HepG2 (cell line): ENCODE results near the gene SEMA3E. TPM values are rescaled to one million over a fixed set of nuclear protein-coding genes. Genes with fewer than 3 reads are reported as not detected.

Experiments used
- ATAC-seq: fragments of 200-7000 bp; cut with Tn5 transposase; 3 replicates; pipeline ENCODE4 v1.9.1; 2020; ENCODE audit warnings: mild to moderate bottlenecking, moderate library complexity
- BruUV-seq: library from RNA; stranded (reverse); fragments of 400-500 nt; replicated peaks from 2 replicates; lab custom pipeline; 2021; lab: Mats Ljungman, UMichigan
- CTCF ChIA-PET: fragments of 300-600 bp; formaldehyde crosslinking; extraction: SDS; loops from one replicate; lab custom pipeline; 2021; ENCODE audit warnings: low total read pairs, inconsistent platforms, low intra/inter-chr PET ratio; lab: Yijun Ruan, JAX
- POLR2A ChIA-PET: fragments of 350-600 bp; sonication (Branson Sonifier 250); formaldehyde crosslinking; loops from one replicate; lab custom pipeline; 2020; ENCODE audit warnings: antibody characterized with exemption, inconsistent platforms; lab: Yijun Ruan, JAX
- DNase-seq: peaks from one replicate; pipeline ENCODE4 v3.0.0-alpha.2; 2015; ENCODE audit warnings: low spot score
- FAIRE-seq: peaks from 3 replicates; lab custom pipeline; 2011; peaks lifted over from hg19 to GRCh38; lab: Jason Lieb, UNC
- H2AFZ ChIP-seq: one replicate; pipeline ENCODE4 v1.6.1; 2011; ENCODE audit warnings: low read length, inconsistent platforms
- H3K27ac ChIP-seq: fragments of 300-600 bp; 3 replicates; pipeline ENCODE4 v1.8.0; 2011; ENCODE audit warnings: mixed run types, mild to moderate bottlenecking, mixed read lengths, low read length, inconsistent platforms; ENCODE audit not compliant: insufficient read depth; ENCODE audit errors: extremely low read length
- H3K27me3 ChIP-seq, 2 experiments: fragments of 200-600 bp in 1 of 2; 2 replicates in 1 of 2; 3 replicates in 1 of 2; pipeline versions ENCODE4 v1.6.0 to v1.8.0; 2011; ENCODE audit warnings: low read length in 2 of 2, mild to moderate bottlenecking in 2 of 2, moderate library complexity in 2 of 2, inconsistent platforms in 1 of 2; ENCODE audit not compliant: insufficient read depth in 2 of 2, control insufficient read depth in 1 of 2
- H3K36me3 ChIP-seq, 2 experiments: fragments of 200-600 bp in 1 of 2; replicated peaks in 1 of 2; 2 replicates in 1 of 2; 3 replicates in 1 of 2; pipeline versions ENCODE4 v1.5.1 to v1.8.0; 2011; ENCODE audit warnings: low read length in 2 of 2, inconsistent platforms in 1 of 2; ENCODE audit not compliant: insufficient read depth in 2 of 2, control insufficient read depth in 1 of 2
- H3K4me1 ChIP-seq: 2 replicates; pipeline ENCODE4 v1.5.1; 2012; ENCODE audit warnings: low read length, inconsistent platforms; ENCODE audit not compliant: insufficient read depth
- H3K4me2 ChIP-seq: 2 replicates; pipeline ENCODE4 v1.6.0; 2011; ENCODE audit warnings: low read depth, low read length, inconsistent platforms
- H3K4me3 ChIP-seq, 3 experiments: fragments of 200-600 bp in 1 of 3; sonication (generic), shearing (Covaris generic) in 1 of 3; replicated peaks in 1 of 3; 2 replicates each; pipeline ENCODE4 v1.5.1; 2011 to 2016; ENCODE audit warnings: low read length in 3 of 3, inconsistent platforms in 2 of 3, low read depth in 2 of 3, mild to moderate bottlenecking in 2 of 3, control low read depth in 1 of 3, mixed read lengths in 1 of 3; ENCODE audit not compliant: insufficient read depth in 1 of 3
- H3K79me2 ChIP-seq: one replicate; pipeline ENCODE4 v1.6.1; 2011; ENCODE audit warnings: low read length, inconsistent platforms; ENCODE audit not compliant: insufficient read depth
- H3K9ac ChIP-seq: 2 replicates; pipeline ENCODE4 v1.6.0; 2011; ENCODE audit warnings: mild to moderate bottlenecking, low read depth, low read length, inconsistent platforms; ENCODE audit not compliant: insufficient read depth
- H3K9me3 ChIP-seq: 2 replicates; pipeline ENCODE4 v1.5.1; 2012; ENCODE audit warnings: mild to moderate bottlenecking, low read length
- H4K20me1 ChIP-seq: 2 replicates; pipeline ENCODE4 v1.6.0; 2011; ENCODE audit warnings: inconsistent platforms, mild to moderate bottlenecking, low read length, moderate library complexity; ENCODE audit not compliant: insufficient read depth
- ATF7 ChIP-seq, 2 experiments: fragments of 450-650 bp in 1 of 2; sonication (generic) in 1 of 2; formaldehyde crosslinking in 1 of 2; IDR thresholded peaks; 2 replicates each; pipeline versions ENCODE4 v1.4.0 to v1.6.1; 2016 to 2020; ENCODE audit warnings: antibody characterized with exemption in 1 of 2, mild to moderate bottlenecking in 1 of 2, missing genetic modification reagents in 1 of 2
- CC2D1A ChIP-seq: sonication (generic); formaldehyde crosslinking; IDR thresholded peaks from 2 replicates; pipeline ENCODE4 v1.8.1; 2023; ENCODE audit warnings: mild to moderate bottlenecking, missing genetic modification reagents
- FOXA3 ChIP-seq: IDR thresholded peaks from 2 replicates; pipeline ENCODE4 v1.6.1; 2016; ENCODE audit warnings: missing genetic modification reagents, missing compliant biosample characterization
- PRMT3 ChIP-seq: sonication (generic); formaldehyde crosslinking; IDR thresholded peaks from 2 replicates; pipeline ENCODE4 v1.8.1; 2022; ENCODE audit warnings: low read depth, mild to moderate bottlenecking, moderate library complexity, missing genetic modification reagents, borderline replicate concordance
- RFXAP ChIP-seq: sonication (generic); formaldehyde crosslinking; IDR thresholded peaks from 2 replicates; pipeline ENCODE4 v1.4.0; 2020; ENCODE audit warnings: missing genetic modification reagents, borderline replicate concordance
- TBX3 ChIP-seq: fragments of 450-650 bp; IDR thresholded peaks from 2 replicates; pipeline ENCODE4 v1.6.1; 2017; ENCODE audit warnings: antibody characterized with exemption, mild to moderate bottlenecking, inconsistent platforms, borderline replicate concordance
- ZFP41 ChIP-seq: sonication (generic); formaldehyde crosslinking; IDR thresholded peaks from 2 replicates; pipeline ENCODE4 v1.4.0; 2020; ENCODE audit warnings: mild to moderate bottlenecking, missing genetic modification reagents, borderline replicate concordance
- ZNF234 ChIP-seq: sonication (generic); formaldehyde crosslinking; conservative IDR thresholded peaks from 2 replicates; pipeline ENCODE4 v1.5.1; 2020; ENCODE audit warnings: mild to moderate bottlenecking, missing genetic modification reagents
- ZNF703 ChIP-seq: sonication (generic); formaldehyde crosslinking; IDR thresholded peaks from 2 replicates; pipeline ENCODE4 v1.5.1; 2020; ENCODE audit warnings: missing genetic modification reagents, mild to moderate bottlenecking, moderate library complexity, borderline replicate concordance
- ZNF777 ChIP-seq: sonication (generic); formaldehyde crosslinking; IDR thresholded peaks from 2 replicates; pipeline ENCODE4 v1.4.0; 2020; ENCODE audit warnings: missing genetic modification reagents
- ZNF83 ChIP-seq: sonication (generic); formaldehyde crosslinking; IDR thresholded peaks from 2 replicates; pipeline ENCODE4 v1.4.0; 2020; ENCODE audit warnings: missing genetic modification reagents, mild to moderate bottlenecking, borderline replicate concordance
- ZNF879 ChIP-seq: sonication (generic); formaldehyde crosslinking; IDR thresholded peaks from 2 replicates; pipeline ENCODE4 v1.8.1; 2023; ENCODE audit warnings: missing genetic modification reagents
- WGBS: methylation state at CpG from one replicate; pipeline ENCODE4 v1.1.6; 2017; ENCODE audit warnings: low lambda C conversion rate; 5-methylcytosine and 5-hydroxymethylcytosine counted together
- in situ Hi-C: cut with HindIII; loops from 2 replicates; pipeline ENCODE4 v1.10.0; 2017; ENCODE audit warnings: low pct_unique_long_range_greater_than_20kb; ENCODE audit not compliant: extremely low pct_ligation_motif_present
- intact Hi-C: fragments of 100-400 bp; cut with micrococcal nuclease; formaldehyde crosslinking; loops from one replicate; pipeline ENCODE4 v1.10.0; 2022; ENCODE audit not compliant: unreplicated experiment
- polyA plus RNA-seq, 8 experiments: library from polyadenylated mRNA; depleted of rRNA in 3 of 8; stranded (reverse) in 7 of 8; unstranded in 1 of 8; fragments of >200 nt; fragmentation: Illumina TruSeq in 4 of 8; extraction: Trizol in 4 of 8; gene quantifications; 2 replicates each; pipeline versions ENCODE4 v1.2.1 to v1.2.3, GENCODE V29; 2011 to 2016; ENCODE audit warnings: low read depth in 4 of 8, missing spikeins in 1 of 8, mixed read lengths in 1 of 8; ENCODE audit not compliant: insufficient read depth in 1 of 8
- total RNA-seq, 5 experiments: library from RNA; depleted of rRNA; stranded (reverse); fragments of >200 nt; fragmentation: Illumina TruSeq; extraction: Trizol; gene quantifications; 2 replicates each; pipeline ENCODE4 v1.2.3, GENCODE V29; 2016; ENCODE audit warnings: low read depth in 1 of 5
- TF ChIP-seq, protein P1 (sequence below): sonication (generic); formaldehyde crosslinking; IDR thresholded peaks from 2 replicates; pipeline ENCODE4 v1.9.0; 2021; ENCODE audit warnings: mild to moderate bottlenecking, missing genetic modification reagents
- TF ChIP-seq, protein P2 (sequence below): IDR thresholded peaks from 2 replicates; pipeline ENCODE4 v1.6.1; 2016

Gene SEMA3E
- total and polyA plus RNA-seq, 2 of the 13 experiments (the other 11 are each of a cell fraction or from before 2014, with no cell fraction given), result not detected

DNA sequence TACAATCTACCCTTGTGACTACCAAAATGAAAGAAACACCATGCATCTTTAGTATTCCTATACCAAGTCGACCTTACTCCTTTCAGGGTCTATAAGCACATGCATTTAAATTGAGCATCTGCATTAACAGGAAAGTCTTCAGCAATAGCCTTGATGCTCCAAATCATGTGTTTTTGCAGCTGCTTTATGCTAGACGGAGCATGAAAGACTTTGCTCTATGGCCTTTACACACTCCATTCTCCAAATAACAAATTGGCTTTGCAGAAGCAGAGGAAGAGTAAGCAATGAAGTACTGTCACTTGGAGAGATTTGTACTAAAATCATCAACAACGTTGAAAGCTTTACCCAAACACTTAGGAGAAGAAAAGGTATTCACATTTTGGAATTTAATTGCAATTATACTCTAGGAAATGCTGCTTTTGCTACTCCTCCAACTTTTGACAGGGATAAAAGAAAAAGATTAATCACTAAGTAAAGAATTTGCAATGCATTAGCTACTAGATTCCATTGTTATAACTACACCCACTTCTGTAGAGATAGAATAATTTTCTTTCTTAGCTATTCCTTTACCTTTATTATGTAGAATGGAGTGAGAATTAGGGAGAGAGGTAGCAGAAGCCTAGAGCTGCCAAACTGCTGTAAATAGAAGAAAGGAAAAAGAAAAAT lies 131.8 kb downstream of the SEMA3E start:
- CTCF ChIA-PET, result no interaction called here
- FAIRE-seq, result no peak
- no peak for TF ChIP-seq ZNF879 (CRISPR knock-in tag)
- no peak for TF ChIP-seq PRMT3 (CRISPR knock-in tag)
- no peak for TF ChIP-seq ATF7 (IDR thresholded peaks at IDR 0.05)
- TF ChIP-seq ATF7 (CRISPR knock-in tag; IDR thresholded peaks at IDR 0.05), result no peak
- TF ChIP-seq ZNF777 (CRISPR knock-in tag), result no peak
- TF ChIP-seq ZNF83 (CRISPR knock-in tag), result no peak
- TF ChIP-seq RFXAP (CRISPR knock-in tag), result no peak
- no peak for TF ChIP-seq ZNF234 (CRISPR knock-in tag)
- TF ChIP-seq, protein P1, sequence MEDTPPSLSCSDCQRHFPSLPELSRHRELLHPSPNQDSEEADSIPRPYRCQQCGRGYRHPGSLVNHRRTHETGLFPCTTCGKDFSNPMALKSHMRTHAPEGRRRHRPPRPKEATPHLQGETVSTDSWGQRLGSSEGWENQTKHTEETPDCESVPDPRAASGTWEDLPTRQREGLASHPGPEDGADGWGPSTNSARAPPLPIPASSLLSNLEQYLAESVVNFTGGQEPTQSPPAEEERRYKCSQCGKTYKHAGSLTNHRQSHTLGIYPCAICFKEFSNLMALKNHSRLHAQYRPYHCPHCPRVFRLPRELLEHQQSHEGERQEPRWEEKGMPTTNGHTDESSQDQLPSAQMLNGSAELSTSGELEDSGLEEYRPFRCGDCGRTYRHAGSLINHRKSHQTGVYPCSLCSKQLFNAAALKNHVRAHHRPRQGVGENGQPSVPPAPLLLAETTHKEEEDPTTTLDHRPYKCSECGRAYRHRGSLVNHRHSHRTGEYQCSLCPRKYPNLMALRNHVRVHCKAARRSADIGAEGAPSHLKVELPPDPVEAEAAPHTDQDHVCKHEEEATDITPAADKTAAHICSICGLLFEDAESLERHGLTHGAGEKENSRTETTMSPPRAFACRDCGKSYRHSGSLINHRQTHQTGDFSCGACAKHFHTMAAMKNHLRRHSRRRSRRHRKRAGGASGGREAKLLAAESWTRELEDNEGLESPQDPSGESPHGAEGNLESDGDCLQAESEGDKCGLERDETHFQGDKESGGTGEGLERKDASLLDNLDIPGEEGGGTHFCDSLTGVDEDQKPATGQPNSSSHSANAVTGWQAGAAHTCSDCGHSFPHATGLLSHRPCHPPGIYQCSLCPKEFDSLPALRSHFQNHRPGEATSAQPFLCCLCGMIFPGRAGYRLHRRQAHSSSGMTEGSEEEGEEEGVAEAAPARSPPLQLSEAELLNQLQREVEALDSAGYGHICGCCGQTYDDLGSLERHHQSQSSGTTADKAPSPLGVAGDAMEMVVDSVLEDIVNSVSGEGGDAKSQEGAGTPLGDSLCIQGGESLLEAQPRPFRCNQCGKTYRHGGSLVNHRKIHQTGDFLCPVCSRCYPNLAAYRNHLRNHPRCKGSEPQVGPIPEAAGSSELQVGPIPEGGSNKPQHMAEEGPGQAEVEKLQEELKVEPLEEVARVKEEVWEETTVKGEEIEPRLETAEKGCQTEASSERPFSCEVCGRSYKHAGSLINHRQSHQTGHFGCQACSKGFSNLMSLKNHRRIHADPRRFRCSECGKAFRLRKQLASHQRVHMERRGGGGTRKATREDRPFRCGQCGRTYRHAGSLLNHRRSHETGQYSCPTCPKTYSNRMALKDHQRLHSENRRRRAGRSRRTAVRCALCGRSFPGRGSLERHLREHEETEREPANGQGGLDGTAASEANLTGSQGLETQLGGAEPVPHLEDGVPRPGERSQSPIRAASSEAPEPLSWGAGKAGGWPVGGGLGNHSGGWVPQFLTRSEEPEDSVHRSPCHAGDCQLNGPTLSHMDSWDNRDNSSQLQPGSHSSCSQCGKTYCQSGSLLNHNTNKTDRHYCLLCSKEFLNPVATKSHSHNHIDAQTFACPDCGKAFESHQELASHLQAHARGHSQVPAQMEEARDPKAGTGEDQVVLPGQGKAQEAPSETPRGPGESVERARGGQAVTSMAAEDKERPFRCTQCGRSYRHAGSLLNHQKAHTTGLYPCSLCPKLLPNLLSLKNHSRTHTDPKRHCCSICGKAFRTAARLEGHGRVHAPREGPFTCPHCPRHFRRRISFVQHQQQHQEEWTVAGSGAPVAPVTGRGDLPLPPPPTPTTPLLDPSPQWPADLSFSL (CRISPR knock-in tag), result no peak
- no peak for TF ChIP-seq ZFP41 (CRISPR knock-in tag)
- TF ChIP-seq CC2D1A (CRISPR knock-in tag), result no peak
- TF ChIP-seq TBX3, result no peak
- TF ChIP-seq FOXA3, result no peak
- TF ChIP-seq ZNF703, result no peak
- TF ChIP-seq, protein P2, sequence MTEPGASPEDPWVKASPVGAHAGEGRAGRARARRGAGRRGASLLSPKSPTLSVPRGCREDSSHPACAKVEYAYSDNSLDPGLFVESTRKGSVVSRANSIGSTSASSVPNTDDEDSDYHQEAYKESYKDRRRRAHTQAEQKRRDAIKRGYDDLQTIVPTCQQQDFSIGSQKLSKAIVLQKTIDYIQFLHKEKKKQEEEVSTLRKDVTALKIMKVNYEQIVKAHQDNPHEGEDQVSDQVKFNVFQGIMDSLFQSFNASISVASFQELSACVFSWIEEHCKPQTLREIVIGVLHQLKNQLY (CRISPR knock-in tag), result no peak

More for the DNA sequence above, 131.8 kb downstream of the SEMA3E start:
- no peak overlapping the region for H2AFZ ChIP-seq
- no peaks in the 10 kb centered on the region for H3K9me3 ChIP-seq
- H3K36me3 ChIP-seq, result no peaks in the 10 kb centered on the region
- no peaks in the 10 kb centered on the region for H4K20me1 ChIP-seq
- DNase-seq, result no peak
- intact Hi-C loops, result no loop called here
- ATAC-seq, result no peak
- POLR2A ChIA-PET, result no interaction called here
- no peaks in the 10 kb centered on the region for H3K79me2 ChIP-seq
- no peak overlapping the region for H3K4me2 ChIP-seq
- no peak overlapping the region for H3K9ac ChIP-seq
- in situ Hi-C loops, result no loop called here
- H3K4me3 ChIP-seq, result no peak overlapping the region
- H3K27me3 ChIP-seq, result no peaks in the 10 kb centered on the region; a peak in 1 of 5 replicates
- no peak overlapping the region for H3K27ac ChIP-seq
- H3K4me1 ChIP-seq, result no peaks in the 10 kb centered on the region
- BruUV-seq, result no TSS peak
- WGBS, result 0% methylated on average over 3 of the region's 3 CpGs
